Right ventricle myocardium inferior (tissue), 1 donor: ENCODE results near the gene UGT2B11. TPM values are rescaled to one million over a fixed set of nuclear protein-coding genes. Genes with fewer than 3 reads are reported as not detected.
"Not testable (repeated sequence)": the region's sequence is repeated elsewhere in the genome, so short reads cannot be mapped to it uniquely, and the experiment has no call there.

Experiments
- ATAC-seq: fragments of 200-7000 bp; cut with Tn5 transposase; one replicate; pipeline ENCODE4 v1.9.1; 2020; ENCODE audit warnings: mild to moderate bottlenecking, moderate library complexity
- DNase-seq: peaks from one replicate; pipeline ENCODE4 v3.0.0; 2021; ENCODE audit errors: missing footprints
- intact Hi-C: fragments of 100-400 bp; cut with DNase I; formaldehyde crosslinking; loops from one replicate; pipeline ENCODE4 v1.11.0; 2022
- total RNA-seq: library from RNA; stranded (reverse); fragmentation: NEBNext Ultra II Directional; extraction: Animal tissue kit (Norgen Biotek cat#: 25700); gene quantifications from one replicate; pipeline ENCODE4 v1.2.1, GENCODE V29; 2021
- donor health status: DM: no; HTN: yes; CAD: no; lungs with severe emphysema.

UGT2B11 gene
- total RNA-seq, 1 donor from 2014 or later = not detected

DNA sequence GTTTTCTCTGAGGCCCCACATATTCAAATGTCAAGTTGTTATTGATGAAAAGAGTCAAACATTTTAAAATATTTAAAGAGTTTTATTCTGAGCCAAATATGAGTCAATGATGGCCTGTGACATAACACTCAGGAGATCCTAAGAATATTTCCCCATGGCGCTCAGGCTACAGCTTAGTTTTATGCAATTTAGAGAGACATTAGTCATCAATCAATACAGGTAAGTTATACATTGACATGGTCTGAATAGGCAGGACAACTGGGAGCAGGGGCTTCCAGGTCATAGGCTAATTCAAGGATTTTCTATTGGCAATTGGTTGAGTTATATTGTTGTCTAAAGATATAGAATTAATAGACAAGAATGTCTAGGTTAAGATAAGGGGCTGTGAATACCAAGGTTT lies 34.7 kb downstream of the UGT2B11 start:
- intact Hi-C loops, DNase-seq, ATAC-seq: not testable (repeated sequence)

GRCh38 chr4:69178751-69179205 lies 35.8 kb downstream of the UGT2B11 start:
- intact Hi-C loops, ATAC-seq, DNase-seq: not testable (repeated sequence)

GRCh38 chr4:69170233-69171134 lies 44.1 kb downstream of the UGT2B11 start:
- ATAC-seq, DNase-seq, intact Hi-C loops: not testable (repeated sequence)

DNA sequence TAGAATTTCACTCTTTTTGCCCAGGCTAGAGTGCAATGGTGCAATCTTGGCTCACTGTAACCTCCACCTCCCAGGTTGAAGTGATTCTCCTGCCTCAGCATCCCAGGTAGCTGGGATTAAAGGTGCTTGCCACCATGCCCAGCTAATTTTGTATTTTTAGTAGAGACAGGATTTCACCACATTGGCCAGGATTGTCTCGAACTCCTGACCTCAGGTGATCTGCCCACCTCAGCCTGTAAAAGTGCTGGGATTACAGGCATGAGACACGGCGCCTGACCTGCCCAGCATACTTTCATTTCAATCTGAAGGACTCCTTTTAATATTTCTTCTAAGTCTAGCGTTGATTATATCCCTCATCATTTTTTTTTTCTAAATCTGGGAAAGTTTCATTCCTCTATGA lies 45.4 kb downstream of the UGT2B11 start:
- intact Hi-C loops = loop anchor here (5.0 kb wide), 1 partner anchor 672 kb away; no protein-coding TSS in a partner anchor
- ATAC-seq, DNase-seq: not testable (repeated sequence)

- ATAC-seq (no peak), DNase-seq (no peak)
- intact Hi-C loops = loop anchor here (5.0 kb wide), 1 partner anchor 670 kb away; no protein-coding TSS in a partner anchor
Measured at GRCh38 chr4:69167300-69167699, 47.2 kb downstream of the UGT2B11 start.

DNA sequence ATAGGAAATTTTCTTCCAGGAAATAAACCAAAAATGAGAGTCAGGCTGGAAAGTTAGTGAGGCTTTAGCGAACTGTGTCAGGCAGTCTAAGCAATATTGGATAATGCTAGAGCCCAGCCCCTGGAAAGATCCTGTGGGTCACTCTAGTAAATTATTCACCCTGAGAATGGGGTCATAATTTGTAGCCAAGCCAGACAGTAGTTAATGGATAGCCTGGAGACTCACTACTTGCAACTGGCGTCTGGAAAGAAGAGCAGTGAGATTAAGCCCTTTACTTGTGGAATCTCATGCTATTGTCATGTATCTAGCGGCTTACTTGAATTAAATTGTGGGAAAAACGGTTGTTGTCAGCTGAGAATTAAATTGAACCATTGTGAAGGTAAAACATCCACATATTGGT lies 48.2 kb downstream of the UGT2B11 start:
- intact Hi-C loops = loop anchor here (5.0 kb wide), 1 partner anchor 669 kb away; no protein-coding TSS in a partner anchor
- DNase-seq, ATAC-seq: not testable (repeated sequence)

DNA sequence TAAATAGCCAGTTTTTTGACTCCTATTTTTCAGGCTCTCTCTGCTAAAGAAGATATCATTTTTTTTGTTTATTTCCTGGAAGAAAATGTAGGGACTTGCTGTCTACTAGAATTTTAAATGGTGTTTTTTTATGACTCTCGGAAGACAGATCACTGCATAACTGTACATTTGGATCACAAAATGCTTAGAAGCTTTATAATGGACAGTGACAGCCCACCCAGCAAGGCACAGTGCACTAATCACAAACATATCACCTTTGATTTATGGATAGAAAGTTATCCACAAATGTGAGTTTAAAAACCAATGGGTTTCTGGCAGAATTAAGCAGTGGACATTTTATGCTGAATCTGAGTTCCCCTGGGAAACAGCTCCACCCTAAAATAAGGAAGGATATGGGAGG lies 48.8 kb downstream of the UGT2B11 start:
- not testable (repeated sequence) for ATAC-seq, DNase-seq
- intact Hi-C loops = loop anchor here (5.0 kb wide), 1 partner anchor 668 kb away; no protein-coding TSS in a partner anchor

DNA sequence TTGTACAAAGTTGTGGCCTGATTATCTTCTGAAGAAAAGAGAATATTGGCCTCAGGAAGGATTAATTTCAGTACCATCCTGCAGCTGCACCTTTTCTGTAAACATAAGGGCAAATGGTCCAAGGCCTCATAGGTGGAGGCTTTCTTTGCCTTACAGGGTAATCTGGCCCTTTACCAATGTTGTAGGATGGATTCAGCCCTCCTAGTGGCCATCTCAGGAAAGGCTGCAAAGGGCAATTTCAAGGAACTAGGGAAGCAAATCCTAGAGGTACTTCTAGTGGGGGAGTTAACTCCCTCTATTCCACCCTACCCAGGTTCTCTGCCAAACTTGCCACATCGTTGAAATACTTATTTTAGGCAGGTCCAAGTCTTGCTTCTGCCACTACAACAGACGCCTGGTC lies 57.6 kb downstream of the UGT2B11 start:
- ATAC-seq = no peak
- no peak for DNase-seq
- intact Hi-C loops = no loop called here

DNA sequence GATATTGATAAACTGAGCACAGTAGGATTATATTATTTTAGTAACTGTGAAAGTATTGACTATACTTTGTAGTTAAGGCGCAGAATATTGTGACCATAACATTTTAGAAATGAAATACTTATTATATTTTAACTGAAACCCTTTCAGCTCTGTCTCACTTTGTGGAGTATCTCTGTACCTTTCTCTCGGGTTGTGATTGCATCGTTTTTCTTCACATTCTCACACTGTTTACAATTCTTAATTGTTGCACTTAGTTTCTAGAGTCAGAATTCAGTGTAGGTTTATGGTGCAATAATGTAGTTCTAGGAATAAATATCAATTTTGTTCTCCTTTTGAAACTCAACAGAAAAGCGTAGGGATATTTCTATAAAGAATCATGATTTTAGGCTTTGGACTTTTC lies 60.5 kb downstream of the UGT2B11 start:
- intact Hi-C loops = no loop called here
- no peak for ATAC-seq

More for the DNA sequence above, 60.5 kb downstream of the UGT2B11 start:
- no peak for DNase-seq

Other genes starting within 250 kb of the UGT2B11 start
- gene UGT2B7, start 118.3 kb downstream of the UGT2B11 start, total RNA-seq = not detected
- gene UGT2B28, start 65.7 kb upstream of the UGT2B11 start, total RNA-seq = not detected